GM12865 (cell line): ENCODE data around the gene EIF4H.

Source experiments
- DNase-seq: peaks from one replicate; pipeline ENCODE4 v3.0.0; 2010; ENCODE audit warnings: low read depth
- H3K4me3 ChIP-seq: 2 replicates; pipeline ENCODE4 v1.5.1; 2011; ENCODE audit warnings: mild to moderate bottlenecking, low read depth, low read length, control low read depth
- TF ChIP-seq, protein P1 (sequence below): IDR thresholded peaks from 2 replicates; pipeline ENCODE4 v1.5.1; 2011; ENCODE audit warnings: low read length, control low read depth, low read depth, inconsistent platforms; ENCODE audit not compliant: insufficient read depth; ENCODE audit errors: missing control alignments

The EIF4H gene

GRCh38 chr7:74236284-74236683, 62.1 kb downstream of the EIF4H start:
- TF ChIP-seq, protein P1, sequence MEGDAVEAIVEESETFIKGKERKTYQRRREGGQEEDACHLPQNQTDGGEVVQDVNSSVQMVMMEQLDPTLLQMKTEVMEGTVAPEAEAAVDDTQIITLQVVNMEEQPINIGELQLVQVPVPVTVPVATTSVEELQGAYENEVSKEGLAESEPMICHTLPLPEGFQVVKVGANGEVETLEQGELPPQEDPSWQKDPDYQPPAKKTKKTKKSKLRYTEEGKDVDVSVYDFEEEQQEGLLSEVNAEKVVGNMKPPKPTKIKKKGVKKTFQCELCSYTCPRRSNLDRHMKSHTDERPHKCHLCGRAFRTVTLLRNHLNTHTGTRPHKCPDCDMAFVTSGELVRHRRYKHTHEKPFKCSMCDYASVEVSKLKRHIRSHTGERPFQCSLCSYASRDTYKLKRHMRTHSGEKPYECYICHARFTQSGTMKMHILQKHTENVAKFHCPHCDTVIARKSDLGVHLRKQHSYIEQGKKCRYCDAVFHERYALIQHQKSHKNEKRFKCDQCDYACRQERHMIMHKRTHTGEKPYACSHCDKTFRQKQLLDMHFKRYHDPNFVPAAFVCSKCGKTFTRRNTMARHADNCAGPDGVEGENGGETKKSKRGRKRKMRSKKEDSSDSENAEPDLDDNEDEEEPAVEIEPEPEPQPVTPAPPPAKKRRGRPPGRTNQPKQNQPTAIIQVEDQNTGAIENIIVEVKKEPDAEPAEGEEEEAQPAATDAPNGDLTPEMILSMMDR, result no peak
- no peak overlapping the region for H3K4me3 ChIP-seq

DNA sequence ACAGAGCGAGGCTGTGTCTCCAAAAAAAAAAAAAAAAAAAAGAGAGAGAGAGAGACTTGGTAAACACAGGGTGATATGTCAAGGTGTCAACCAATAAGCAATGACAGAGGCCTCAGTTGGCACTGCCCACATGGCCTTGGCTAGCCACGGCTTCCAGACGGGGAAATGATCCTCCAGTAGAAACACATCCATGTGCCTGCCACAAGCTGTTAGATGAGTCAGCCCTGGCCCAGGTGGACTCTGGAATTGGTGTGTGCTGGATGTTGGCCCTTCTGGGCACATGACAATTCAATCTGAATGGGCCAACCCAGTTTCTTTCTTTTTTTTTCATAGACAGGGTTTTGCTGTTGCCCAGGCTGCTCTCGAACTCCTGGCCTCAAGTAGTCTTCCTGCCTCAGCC, 66.3 kb downstream of the EIF4H start:
- TF ChIP-seq, protein P1, result no peak
- no peak for DNase-seq
- no peak overlapping the region for H3K4me3 ChIP-seq

More at GRCh38 chr7:74236284-74236683, 62.1 kb downstream of the EIF4H start:
- DNase-seq, result no peak

DNA sequence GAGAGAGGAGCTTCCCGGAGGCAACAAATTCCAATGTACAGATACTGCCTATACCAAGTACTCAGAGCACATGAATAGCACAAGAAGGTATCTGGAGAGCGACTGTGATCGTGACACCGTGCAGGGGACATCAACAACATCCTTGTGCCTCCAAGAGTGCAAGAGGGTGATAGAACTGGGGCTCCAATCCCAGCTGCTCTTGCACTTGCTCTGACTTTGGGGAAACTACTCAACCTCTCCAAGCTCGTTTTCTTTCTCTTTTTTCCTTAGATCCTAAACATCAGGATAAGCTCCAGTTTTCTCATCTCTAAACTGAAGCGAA, 67.9 kb downstream of the EIF4H start:
- H3K4me3 ChIP-seq, result no peak overlapping the region
- no peak for DNase-seq
- TF ChIP-seq, protein P1, result no peak

DNA sequence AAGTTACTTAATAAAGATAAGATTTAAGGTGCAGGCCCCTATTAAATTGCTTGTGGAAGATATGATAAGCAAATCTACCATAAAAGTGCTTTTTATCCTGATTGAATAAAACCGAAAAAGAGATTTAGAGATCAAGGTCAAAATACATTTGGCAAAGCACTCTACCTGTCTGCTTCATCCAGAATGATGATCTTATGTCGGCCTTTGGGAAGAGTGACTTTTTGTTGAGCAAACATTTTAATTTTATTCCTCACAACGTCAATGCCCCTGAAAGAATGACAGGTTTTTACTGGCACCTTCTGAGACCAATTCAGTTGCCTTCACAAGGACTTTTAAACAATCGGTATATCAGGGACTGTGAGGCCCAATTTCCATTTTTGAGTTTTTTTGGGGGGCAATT, 72.3 kb downstream of the EIF4H start:
- DNase-seq, result no peak
- no peak overlapping the region for H3K4me3 ChIP-seq
- TF ChIP-seq, protein P1, result no peak
